BE2C (cell line): Measurements from ENCODE around the gene NONO.
"Not testable (repeated sequence)": the region's sequence is repeated elsewhere in the genome, so short reads cannot be mapped to it uniquely, and the experiment has no call there.

Source experiments
- DNase-seq: peaks from one replicate; pipeline ENCODE4 v3.0.0-alpha.2; 2020
- H3K27me3 ChIP-seq: fragments of 250-450 bp; sonication (Bioruptor Pico); 2 replicates; pipeline ENCODE4 v1.5.1; 2020; ENCODE audit warnings: mild to moderate bottlenecking
- H3K36me3 ChIP-seq: fragments of 250-450 bp; sonication (Bioruptor Pico); 2 replicates; pipeline ENCODE4 v1.5.1; 2020; ENCODE audit warnings: mild to moderate bottlenecking
- H3K4me1 ChIP-seq: fragments of 250-450 bp; sonication (Bioruptor Pico); 2 replicates; pipeline ENCODE4 v1.5.1; 2020
- H3K4me3 ChIP-seq: 2 replicates; pipeline ENCODE4 v1.5.1; 2011; ENCODE audit warnings: low read depth, low read length
- H3K9me3 ChIP-seq: fragments of 250-450 bp; sonication (Bioruptor Pico); 2 replicates; pipeline ENCODE4 v1.5.1; 2020
- CTCF ChIP-seq: IDR thresholded peaks from 2 replicates; pipeline ENCODE4 v1.5.1; 2012; ENCODE audit warnings: mild to moderate bottlenecking, low read depth, low read length

NONO gene

GRCh38 chrX:71282514-71283402, 677 bp upstream of the NONO start:
- no peaks in the 10 kb centered on the region for H3K27me3 ChIP-seq
- H3K4me3 ChIP-seq: peak overlapping the region; percentile 56
- peaks cover 3% of the 10 kb centered on the region; the same call in 1 of the 2 replicates for H3K4me1 ChIP-seq
- TF ChIP-seq CTCF: no peak
- no peak for DNase-seq
- peaks cover 23% of the 10 kb centered on the region for H3K36me3 ChIP-seq
- no peaks in the 10 kb centered on the region for H3K9me3 ChIP-seq

- Histone ChIP-seq H3K4me3 (peak overlapping the region; percentile 88), H3K4me1 (peaks cover 3% of the 10 kb centered on the region; the same call in 1 of the 2 replicates), H3K9me3 (no peaks in the 10 kb centered on the region), H3K27me3 (no peaks in the 10 kb centered on the region), H3K36me3 (peaks cover 37% of the 10 kb centered on the region)
- DNase-seq: no peak
- TF ChIP-seq CTCF: no peak
These were observed 2.5 kb downstream of the NONO start for GRCh38 chrX:71285929-71286328.

- Histone ChIP-seq H3K27me3 (no peaks in the 10 kb centered on the region), H3K4me1 (no peaks in the 10 kb centered on the region), H3K36me3 (peaks cover 70% of the 10 kb centered on the region), H3K4me3 (no peak overlapping the region), H3K9me3 (no peaks in the 10 kb centered on the region)
- no peak for TF ChIP-seq CTCF
- no peak for DNase-seq
These were observed 7.9 kb downstream of the NONO start for GRCh38 chrX:71291381-71291780.

GRCh38 chrX:71292669-71293365, 9.4 kb downstream of the NONO start:
- no peaks in the 10 kb centered on the region for H3K9me3 ChIP-seq
- no peak overlapping the region for H3K4me3 ChIP-seq
- no peak for DNase-seq
- no peaks in the 10 kb centered on the region for H3K27me3 ChIP-seq
- TF ChIP-seq CTCF: no peak
- peaks cover 74% of the 10 kb centered on the region for H3K36me3 ChIP-seq
- no peaks in the 10 kb centered on the region for H3K4me1 ChIP-seq

- no peak for TF ChIP-seq CTCF
- Histone ChIP-seq H3K9me3 (no peaks in the 10 kb centered on the region), H3K4me1 (no peaks in the 10 kb centered on the region), H3K27me3 (no peaks in the 10 kb centered on the region), H3K36me3 (peaks cover 72% of the 10 kb centered on the region), H3K4me3 (no peak overlapping the region)
- DNase-seq: no peak
These were observed 13.4 kb downstream of the NONO start for GRCh38 chrX:71296806-71297205.

- no peaks in the 10 kb centered on the region for H3K27me3 ChIP-seq
- peaks cover 62% of the 10 kb centered on the region for H3K36me3 ChIP-seq
- H3K4me1 ChIP-seq: no peaks in the 10 kb centered on the region
- no peak for TF ChIP-seq CTCF
- no peak for DNase-seq
- no peaks in the 10 kb centered on the region for H3K9me3 ChIP-seq
- H3K4me3 ChIP-seq: no peak overlapping the region
These were observed 14.7 kb downstream of the NONO start for GRCh38 chrX:71298119-71298518.

- not testable (repeated sequence) for H3K4me3 ChIP-seq, H3K4me1 ChIP-seq, H3K27me3 ChIP-seq, DNase-seq, H3K9me3 ChIP-seq
- peaks cover 45% of the 10 kb centered on the region for H3K36me3 ChIP-seq
These were observed 16.6 kb downstream of the NONO start for GRCh38 chrX:71300064-71300463.

- H3K4me3 ChIP-seq, DNase-seq, H3K27me3 ChIP-seq, H3K9me3 ChIP-seq, H3K4me1 ChIP-seq: not testable (repeated sequence)
- peaks cover 45% of the 10 kb centered on the region for H3K36me3 ChIP-seq
These were observed 17.1 kb downstream of the NONO start for GRCh38 chrX:71300495-71300894.
